Stimulated activated effector memory CD8-positive, alpha-beta T cell treated with anti-CD3 and anti-CD28 coated beads, Interleukin-12 subunit alpha, Interleukin-12 subunit beta, amount 100 ng/mL, for 72 hours (primary cell): ENCODE data around the gene NUP62.

Experiments
- ATAC-seq: fragments of 150-1000 bp; cut with Tn5 transposase; 2 replicates; pipeline ENCODE4 v1.10.0; 2021
- DNase-seq, 2 donors: peaks; one replicate each; pipeline ENCODE4 v3.0.0; 2021 to 2022; ENCODE audit warnings: low spot score in 2 of 2
- H3K27ac Mint-ChIP-seq: one replicate; pipeline ENCODE4 v1.8.0; 2022; ENCODE audit warnings: mild to moderate bottlenecking, mixed read lengths
- H3K36me3 Mint-ChIP-seq: one replicate; pipeline ENCODE4 v1.8.0; 2022; ENCODE audit warnings: mild to moderate bottlenecking, mixed read lengths
- H3K4me1 Mint-ChIP-seq: one replicate; pipeline ENCODE4 v1.8.0; 2022; ENCODE audit warnings: mixed read lengths
- H3K4me3 Mint-ChIP-seq: one replicate; pipeline ENCODE4 v1.8.0; 2022; ENCODE audit warnings: mild to moderate bottlenecking, mixed read lengths
- H3K9me3 Mint-ChIP-seq: one replicate; pipeline ENCODE4 v1.8.0; 2022; ENCODE audit warnings: mixed read lengths

NUP62 gene

GRCh38 chr19:49888510-49888824 is 40.8 kb downstream of the NUP62 start:
- Mint-ChIP-seq H3K27ac (peak overlapping the region; percentile 67), H3K36me3 (no peaks in the 10 kb centered on the region), H3K9me3 (no peaks in the 10 kb centered on the region), H3K4me3 (peak overlapping the region; percentile 92), H3K4me1 (peaks cover 50% of the 10 kb centered on the region)
- no peak for DNase-seq
- no peak for ATAC-seq

GRCh38 chr19:49887665-49888509 is 41.4 kb downstream of the NUP62 start:
- Mint-ChIP-seq H3K36me3 (no peaks in the 10 kb centered on the region), H3K27ac (peak overlapping the region; percentile 67), H3K9me3 (no peaks in the 10 kb centered on the region), H3K4me1 (peaks cover 49% of the 10 kb centered on the region), H3K4me3 (peak overlapping the region; percentile 92)
- no peak for DNase-seq
- peak; percentile 2 for ATAC-seq

- Mint-ChIP-seq H3K4me3 (peak overlapping the region; percentile 92), H3K9me3 (no peaks in the 10 kb centered on the region), H3K27ac (peak overlapping the region; percentile 50), H3K4me1 (peaks cover 44% of the 10 kb centered on the region), H3K36me3 (no peaks in the 10 kb centered on the region)
- DNase-seq = no peak
- ATAC-seq = no peak
Measured at GRCh38 chr19:49887037-49887664, 42.2 kb downstream of the NUP62 start.

- Mint-ChIP-seq H3K4me3 (no peak overlapping the region), H3K36me3 (no peaks in the 10 kb centered on the region), H3K4me1 (peaks cover 39% of the 10 kb centered on the region), H3K9me3 (no peaks in the 10 kb centered on the region), H3K27ac (no peak overlapping the region)
- DNase-seq (no peak), ATAC-seq (no peak)
Measured at GRCh38 chr19:49884760-49885159, 44.5 kb downstream of the NUP62 start.

GRCh38 chr19:49884109-49884508 is 45.2 kb downstream of the NUP62 start:
- H3K4me3 Mint-ChIP-seq = no peak overlapping the region
- H3K27ac Mint-ChIP-seq = no peak overlapping the region
- no peaks in the 10 kb centered on the region for H3K36me3 Mint-ChIP-seq
- ATAC-seq (no peak), DNase-seq (no peak)
- H3K4me1 Mint-ChIP-seq = peaks cover 37% of the 10 kb centered on the region
- H3K9me3 Mint-ChIP-seq = no peaks in the 10 kb centered on the region

GRCh38 chr19:49883094-49883493 is 46.2 kb downstream of the NUP62 start:
- DNase-seq (no peak), ATAC-seq (no peak)
- H3K9me3 Mint-ChIP-seq = no peaks in the 10 kb centered on the region
- no peak overlapping the region for H3K27ac Mint-ChIP-seq
- peaks cover 39% of the 10 kb centered on the region for H3K4me1 Mint-ChIP-seq
- no peak overlapping the region for H3K4me3 Mint-ChIP-seq
- no peaks in the 10 kb centered on the region for H3K36me3 Mint-ChIP-seq

- peak overlapping the region; percentile 87 for H3K27ac Mint-ChIP-seq
- H3K4me3 Mint-ChIP-seq = no peak overlapping the region
- DNase-seq (no peak), ATAC-seq (no peak)
- no peaks in the 10 kb centered on the region for H3K36me3 Mint-ChIP-seq
- H3K4me1 Mint-ChIP-seq = peaks cover 43% of the 10 kb centered on the region
- no peaks in the 10 kb centered on the region for H3K9me3 Mint-ChIP-seq
Measured at GRCh38 chr19:49882643-49883042, 46.7 kb downstream of the NUP62 start.

GRCh38 chr19:49881672-49882394 is 47.5 kb downstream of the NUP62 start:
- peak overlapping the region; percentile 87 for H3K27ac Mint-ChIP-seq
- H3K36me3 Mint-ChIP-seq = no peaks in the 10 kb centered on the region
- peaks cover 43% of the 10 kb centered on the region for H3K4me1 Mint-ChIP-seq
- ATAC-seq (no peak), DNase-seq (no peak)
- no peak overlapping the region for H3K4me3 Mint-ChIP-seq
- H3K9me3 Mint-ChIP-seq = no peaks in the 10 kb centered on the region

GRCh38 chr19:49881186-49881585 is 48.1 kb downstream of the NUP62 start:
- DNase-seq (no peak), ATAC-seq (no peak)
- Mint-ChIP-seq H3K9me3 (no peaks in the 10 kb centered on the region), H3K36me3 (no peaks in the 10 kb centered on the region), H3K4me1 (peaks cover 43% of the 10 kb centered on the region), H3K27ac (peak overlapping the region; percentile 87), H3K4me3 (no peak overlapping the region)

- Mint-ChIP-seq H3K4me3 (no peak overlapping the region), H3K36me3 (no peaks in the 10 kb centered on the region), H3K9me3 (no peaks in the 10 kb centered on the region), H3K27ac (peak overlapping the region; percentile 87), H3K4me1 (peaks cover 50% of the 10 kb centered on the region)
- ATAC-seq (no peak), DNase-seq (no peak)
Measured at GRCh38 chr19:49880162-49880869, 49.0 kb downstream of the NUP62 start.

- Mint-ChIP-seq H3K36me3 (no peaks in the 10 kb centered on the region), H3K27ac (no peak overlapping the region)
Measured at GRCh38 chr19:49879243-49879963, 49.9 kb downstream of the NUP62 start.

GRCh38 chr19:49878744-49879070 is 50.6 kb downstream of the NUP62 start:
- peaks cover 66% of the 10 kb centered on the region for H3K4me1 Mint-ChIP-seq
- H3K36me3 Mint-ChIP-seq = no peaks in the 10 kb centered on the region
- ATAC-seq (no peak), DNase-seq (no peak)
- no peaks in the 10 kb centered on the region for H3K9me3 Mint-ChIP-seq
- H3K4me3 Mint-ChIP-seq = no peak overlapping the region
- no peak overlapping the region for H3K27ac Mint-ChIP-seq

More at GRCh38 chr19:49879243-49879963, 49.9 kb downstream of the NUP62 start:
- Mint-ChIP-seq H3K4me1 (peaks cover 59% of the 10 kb centered on the region), H3K4me3 (no peak overlapping the region), H3K9me3 (no peaks in the 10 kb centered on the region)
- DNase-seq = no peak
- no peak for ATAC-seq

GRCh38 chr19:49877879-49878743 is 51.2 kb downstream of the NUP62 start:
- no peak overlapping the region for H3K4me3 Mint-ChIP-seq
- ATAC-seq (peak; percentile 81), DNase-seq (peak in 1 of 2 donors; percentile 98)
- no peaks in the 10 kb centered on the region for H3K36me3 Mint-ChIP-seq
- peaks cover 60% of the 10 kb centered on the region for H3K4me1 Mint-ChIP-seq
- H3K9me3 Mint-ChIP-seq = no peaks in the 10 kb centered on the region
- H3K27ac Mint-ChIP-seq = no peak overlapping the region
